Brain microvascular endothelial cell (primary cell): Measurements from ENCODE around the gene CCDC3.

ENCODE experiments used
- DNase-seq: peaks from one replicate; pipeline ENCODE4 v3.0.0-alpha.2; 2020
- H3K27ac ChIP-seq: fragments of 250-450 bp; sonication (Bioruptor Pico); 2 replicates; pipeline ENCODE4 v1.5.1; 2020; ENCODE audit warnings: mild to moderate bottlenecking, moderate library complexity
- H3K27me3 ChIP-seq: fragments of 250-450 bp; sonication (Bioruptor Pico); replicated peaks from 2 replicates; pipeline ENCODE4 v1.5.1; 2020; ENCODE audit warnings: mild to moderate bottlenecking
- H3K36me3 ChIP-seq: fragments of 250-450 bp; sonication (Bioruptor Pico); replicated peaks from 2 replicates; pipeline ENCODE4 v1.5.1; 2020; ENCODE audit warnings: mild to moderate bottlenecking
- H3K4me3 ChIP-seq: 2 replicates; pipeline ENCODE4 v1.5.1; 2011; ENCODE audit warnings: low read depth, mild to moderate bottlenecking, control low read depth, low read length, moderate library complexity
- in situ Hi-C: cut with HindIII; loops from 2 replicates; pipeline ENCODE4 v1.10.0; 2017; ENCODE audit warnings: low sequenced_read_pairs, low pct_ligation_motif_present
- TF ChIP-seq, protein P1 (sequence below): IDR thresholded peaks from 2 replicates; pipeline ENCODE4 v1.5.1; 2011; ENCODE audit warnings: low read depth, mild to moderate bottlenecking, moderate library complexity, low read length, control low read depth, inconsistent platforms; ENCODE audit errors: missing control alignments

The CCDC3 gene

GRCh38 chr10:13006037-13006436, 4.5 kb upstream of the CCDC3 start:
- H3K36me3 ChIP-seq, result no peaks in the 10 kb centered on the region
- no peak overlapping the region for H3K4me3 ChIP-seq
- no peaks in the 10 kb centered on the region for H3K27me3 ChIP-seq
- no peak overlapping the region for H3K27ac ChIP-seq
- in situ Hi-C loops, result no loop called here
- no peak for DNase-seq
- TF ChIP-seq, protein P1, sequence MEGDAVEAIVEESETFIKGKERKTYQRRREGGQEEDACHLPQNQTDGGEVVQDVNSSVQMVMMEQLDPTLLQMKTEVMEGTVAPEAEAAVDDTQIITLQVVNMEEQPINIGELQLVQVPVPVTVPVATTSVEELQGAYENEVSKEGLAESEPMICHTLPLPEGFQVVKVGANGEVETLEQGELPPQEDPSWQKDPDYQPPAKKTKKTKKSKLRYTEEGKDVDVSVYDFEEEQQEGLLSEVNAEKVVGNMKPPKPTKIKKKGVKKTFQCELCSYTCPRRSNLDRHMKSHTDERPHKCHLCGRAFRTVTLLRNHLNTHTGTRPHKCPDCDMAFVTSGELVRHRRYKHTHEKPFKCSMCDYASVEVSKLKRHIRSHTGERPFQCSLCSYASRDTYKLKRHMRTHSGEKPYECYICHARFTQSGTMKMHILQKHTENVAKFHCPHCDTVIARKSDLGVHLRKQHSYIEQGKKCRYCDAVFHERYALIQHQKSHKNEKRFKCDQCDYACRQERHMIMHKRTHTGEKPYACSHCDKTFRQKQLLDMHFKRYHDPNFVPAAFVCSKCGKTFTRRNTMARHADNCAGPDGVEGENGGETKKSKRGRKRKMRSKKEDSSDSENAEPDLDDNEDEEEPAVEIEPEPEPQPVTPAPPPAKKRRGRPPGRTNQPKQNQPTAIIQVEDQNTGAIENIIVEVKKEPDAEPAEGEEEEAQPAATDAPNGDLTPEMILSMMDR, result no peak

- in situ Hi-C loops, result no loop called here
- H3K36me3 ChIP-seq, result no peaks in the 10 kb centered on the region
- no peak overlapping the region for H3K27ac ChIP-seq
- H3K4me3 ChIP-seq, result no peak overlapping the region
- no peaks in the 10 kb centered on the region for H3K27me3 ChIP-seq
- TF ChIP-seq, protein P1, result no peak
- DNase-seq, result no peak
Observed at GRCh38 chr10:13003759-13004158, 2.2 kb upstream of the CCDC3 start.

GRCh38 chr10:13003004-13003403, 1.5 kb upstream of the CCDC3 start:
- TF ChIP-seq, protein P1, result no peak
- Histone ChIP-seq H3K27ac (no peak overlapping the region), H3K4me3 (no peak overlapping the region), H3K27me3 (no peaks in the 10 kb centered on the region), H3K36me3 (no peaks in the 10 kb centered on the region)
- in situ Hi-C loops, result no loop called here
- DNase-seq, result no peak

GRCh38 chr10:13001887-13002212, 337 bp upstream of the CCDC3 start:
- Histone ChIP-seq H3K27ac (no peak overlapping the region), H3K27me3 (no peaks in the 10 kb centered on the region), H3K36me3 (no peaks in the 10 kb centered on the region), H3K4me3 (peak overlapping the region; percentile 47)
- TF ChIP-seq, protein P1, result no peak
- in situ Hi-C loops, result no loop called here
- DNase-seq, result no peak

DNA sequence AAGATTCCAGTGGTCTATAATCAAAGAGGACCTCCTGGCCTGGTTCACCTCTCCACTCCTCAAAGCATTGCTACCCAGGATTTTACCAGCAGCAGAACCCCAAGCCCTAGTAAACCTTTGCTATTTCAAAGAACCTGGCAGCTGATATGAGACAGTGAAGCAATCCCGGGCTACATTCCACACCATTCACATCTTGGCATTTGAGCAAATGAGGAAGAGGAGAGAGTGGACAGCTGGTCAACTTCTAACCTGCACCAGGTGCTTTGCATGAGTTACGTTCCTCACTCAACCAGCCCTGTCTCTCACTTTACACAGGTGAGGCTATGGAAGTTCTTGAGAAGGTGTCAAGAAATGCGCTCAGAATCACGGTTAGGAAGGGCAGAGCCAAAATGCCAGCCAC, 1.1 kb downstream of the CCDC3 start:
- no peaks in the 10 kb centered on the region for H3K36me3 ChIP-seq
- H3K27me3 ChIP-seq, result no peaks in the 10 kb centered on the region
- H3K27ac ChIP-seq, result no peak overlapping the region
- peak overlapping the region; percentile 48 for H3K4me3 ChIP-seq
- TF ChIP-seq, protein P1, result no peak
- DNase-seq, result no peak
- in situ Hi-C loops, result no loop called here

- Histone ChIP-seq H3K36me3 (no peaks in the 10 kb centered on the region), H3K27me3 (no peaks in the 10 kb centered on the region), H3K27ac (no peak overlapping the region), H3K4me3 (no peak overlapping the region)
- TF ChIP-seq, protein P1, result no peak
- DNase-seq, result no peak
- in situ Hi-C loops, result no loop called here
Observed at GRCh38 chr10:12999849-13000248, 1.7 kb downstream of the CCDC3 start.
